ENCODE data around the gene CUL2.

CUL2 gene

GRCh38 chr10:34966040-34966439 lies 124.1 kb downstream of the CUL2 start:
- intact Hi-C loops (cut with DNase I): no loop called here
- DNase-seq: no peak

- DNase-seq: no peak
- intact Hi-C loops (cut with DNase I): no loop called here
These were observed 125.9 kb downstream of the CUL2 start for GRCh38 chr10:34964166-34964800.

GRCh38 chr10:34962866-34963265 lies 127.3 kb downstream of the CUL2 start:
- DNase-seq: no peak
- intact Hi-C loops (cut with DNase I): no loop called here

DNA sequence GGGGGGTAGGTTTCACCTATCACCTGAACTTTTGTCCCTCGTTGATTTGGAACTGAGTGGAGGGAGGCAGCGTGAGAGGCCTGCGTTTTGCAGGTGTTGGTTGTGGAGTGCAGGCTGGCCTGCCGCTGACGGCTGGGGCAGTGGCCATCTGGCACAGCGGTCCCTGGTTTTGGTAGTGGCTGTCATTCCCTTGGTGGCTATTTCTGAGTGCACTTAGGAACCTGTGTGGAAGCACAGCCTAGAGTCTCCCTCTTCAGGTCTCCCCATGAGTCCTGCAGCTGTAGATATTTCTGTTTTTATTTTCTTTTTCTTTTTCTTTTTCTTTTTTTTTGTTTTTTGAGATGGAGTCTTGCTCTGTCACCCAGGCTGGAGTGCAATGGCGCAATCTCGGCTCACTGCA lies 129.2 kb downstream of the CUL2 start:
- intact Hi-C loops (cut with DNase I): no loop called here
- peak in 6 of 42 donors; percentile 8 to 39 (median 16) for DNase-seq

DNA sequence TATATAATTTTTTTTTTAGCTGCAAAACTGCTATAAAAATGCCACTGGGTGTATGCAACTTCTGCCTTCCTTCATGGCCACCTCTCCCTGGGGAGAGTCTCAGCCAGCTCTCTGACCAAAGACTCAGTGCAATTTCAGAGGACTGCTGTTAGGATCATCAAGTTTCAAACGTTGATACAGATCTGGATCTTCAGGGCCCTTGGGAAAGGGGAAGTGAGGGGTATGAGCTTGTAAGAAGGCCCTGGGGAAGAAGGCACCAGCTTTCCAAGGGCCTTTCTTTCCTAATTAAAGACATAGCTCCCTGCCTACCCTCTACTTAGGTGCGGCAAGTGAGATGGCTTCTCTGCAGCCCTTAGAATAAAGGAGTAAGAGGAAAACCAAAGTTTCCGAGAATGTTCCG lies 130.4 kb downstream of the CUL2 start:
- no peak for DNase-seq
- intact Hi-C loops (cut with DNase I): no loop called here

- DNase-seq: no peak
- intact Hi-C loops (cut with DNase I): no loop called here
These were observed 130.8 kb downstream of the CUL2 start for GRCh38 chr10:34959321-34959720.
